HG02852 (cell line): Measurements from ENCODE around the gene POFUT1.
"Not testable (repeated sequence)": the region's sequence is repeated elsewhere in the genome, so short reads cannot be mapped to it uniquely, and the experiment has no call there.

Source experiments
- ATAC-seq: cut with Tn5 transposase; IDR thresholded peaks from one replicate; pipeline ENCODE4 v1.9.1; 2021; ENCODE audit warnings: mild to moderate bottlenecking, moderate library complexity; ENCODE audit not compliant: unreplicated experiment

POFUT1 gene

DNA sequence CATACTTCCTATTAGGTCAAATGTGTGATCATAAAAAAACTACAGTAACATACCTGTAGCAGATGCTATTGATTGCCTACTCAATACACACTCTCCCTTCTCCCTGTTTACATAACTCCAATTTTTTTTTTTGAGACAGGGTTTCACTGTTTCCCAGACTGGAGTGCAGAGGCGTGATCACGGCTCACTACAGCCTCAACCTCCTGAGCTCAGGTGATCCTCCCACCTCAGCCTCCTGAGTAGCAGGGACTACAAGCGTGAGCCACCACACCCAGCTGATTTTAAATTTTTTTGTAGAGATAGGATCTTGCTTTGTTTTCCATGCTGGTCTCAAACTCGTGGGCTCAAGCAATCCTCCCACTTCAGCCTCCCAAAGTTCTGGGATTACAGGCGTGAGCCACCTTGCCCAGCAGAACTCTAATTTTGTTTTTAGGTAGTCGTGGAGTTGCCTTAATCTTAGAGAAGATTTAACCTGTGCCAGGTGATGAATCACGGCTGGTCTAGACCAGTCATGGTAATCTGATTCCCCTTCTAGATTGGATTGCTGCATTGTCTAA lies 55.8 kb downstream of the POFUT1 start:
- ATAC-seq: no peak

DNA sequence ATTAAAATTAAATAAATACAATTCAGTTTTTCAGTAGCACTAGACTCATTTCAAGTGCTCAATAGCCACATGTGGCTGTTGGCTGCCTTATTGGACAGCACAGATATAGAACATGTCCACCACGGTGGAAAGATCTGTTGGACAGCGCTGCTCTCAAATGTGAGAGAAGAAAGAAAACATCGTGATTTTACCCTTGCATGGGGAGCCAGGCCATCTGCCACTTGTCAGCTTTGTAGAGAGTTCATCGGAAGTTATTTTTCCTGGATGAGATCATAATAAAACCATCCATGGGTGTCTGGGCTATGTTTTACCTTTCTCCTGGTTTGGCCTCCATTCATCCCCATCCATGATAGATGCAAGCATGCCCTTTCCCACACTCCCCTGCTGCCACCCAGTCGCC lies 63.9 kb downstream of the POFUT1 start:
- no peak for ATAC-seq

DNA sequence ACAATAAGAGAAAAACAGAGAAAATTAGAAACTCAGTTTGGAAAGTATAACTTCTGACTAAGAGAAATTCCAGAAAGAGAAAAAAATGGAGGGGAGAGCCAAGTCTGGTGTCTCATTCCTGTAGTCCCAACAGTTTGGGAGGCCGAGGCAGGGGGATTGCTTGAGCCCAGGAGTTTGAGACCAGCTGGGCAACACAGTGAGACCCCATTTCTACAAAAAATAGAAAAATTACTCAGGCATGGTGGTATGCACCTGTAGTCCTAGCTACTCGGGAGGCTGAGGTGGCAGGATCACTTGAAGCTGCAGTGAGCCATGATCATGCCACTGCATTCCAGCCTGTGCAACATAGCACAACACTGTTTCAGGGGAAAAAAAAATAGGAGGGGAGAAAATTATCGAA lies 66.7 kb downstream of the POFUT1 start:
- no peak for ATAC-seq

DNA sequence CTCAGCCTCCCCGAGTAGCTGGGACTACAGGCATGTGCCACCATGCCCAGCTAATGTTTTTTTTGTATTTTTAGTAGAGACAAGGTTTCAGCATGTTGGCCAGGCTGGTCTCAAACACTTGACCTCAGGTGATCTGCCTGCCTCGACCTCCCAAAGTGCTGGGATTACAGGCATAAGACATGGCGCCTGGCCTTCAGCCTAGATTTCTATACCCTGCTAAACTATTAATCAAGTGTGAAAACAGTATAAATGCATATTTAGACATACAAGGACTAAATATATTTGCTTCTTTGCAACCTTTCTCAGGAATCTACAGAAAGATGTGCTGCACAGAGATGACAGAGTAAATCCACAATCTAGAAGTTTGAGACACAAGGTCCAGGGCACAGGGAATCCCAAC lies 67.5 kb downstream of the POFUT1 start:
- ATAC-seq: not testable (repeated sequence)

DNA sequence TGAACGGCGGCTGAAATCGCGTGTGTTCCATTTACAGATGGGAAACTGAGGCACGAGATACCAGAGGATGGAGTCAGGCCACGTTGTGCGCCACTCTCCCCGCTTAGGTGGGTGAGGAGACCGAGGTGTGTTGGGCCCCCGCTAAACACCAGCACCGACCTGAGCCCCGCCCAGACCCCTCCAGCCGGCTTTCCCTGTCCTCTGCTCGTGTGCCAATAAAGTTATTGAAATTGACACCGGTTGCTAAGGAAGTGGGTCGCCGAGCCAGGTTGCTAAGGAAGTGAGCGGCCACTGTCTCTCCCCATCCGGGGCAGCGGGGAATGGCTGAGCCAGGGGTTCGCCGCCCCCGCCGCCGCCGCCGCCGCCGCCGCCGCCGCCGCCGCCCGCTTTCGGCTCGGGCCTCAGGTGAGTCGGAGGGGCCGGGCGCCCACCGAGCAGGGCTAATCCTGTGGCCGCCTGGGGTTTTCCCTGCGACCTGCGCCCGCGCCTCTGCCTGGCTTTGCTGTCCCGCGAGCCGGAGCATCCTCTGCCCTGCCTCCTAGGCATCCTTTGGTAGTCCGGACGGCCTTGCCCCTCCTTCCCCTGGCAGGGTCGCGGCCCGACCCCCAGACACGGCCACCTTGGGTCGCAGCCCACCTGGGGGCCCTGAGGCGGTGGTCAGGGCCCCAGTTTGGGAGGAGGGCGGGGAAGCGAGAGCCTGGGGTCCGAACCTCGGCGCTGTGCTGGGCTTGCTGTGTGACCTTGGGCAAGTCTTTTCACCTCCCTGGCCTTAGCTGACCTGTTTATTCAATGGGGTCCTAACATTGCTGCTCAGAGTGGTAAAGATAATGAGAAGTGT lies 69.9 kb downstream of the POFUT1 start, which contains the start of gene KIF3B:
Gene KIF3B (plus strand): TSS at position 291 of the 838 bp plus-strand sequence. CDS start 32,127 bp downstream, outside the sequence.
- ATAC-seq: peak; percentile 85

DNA sequence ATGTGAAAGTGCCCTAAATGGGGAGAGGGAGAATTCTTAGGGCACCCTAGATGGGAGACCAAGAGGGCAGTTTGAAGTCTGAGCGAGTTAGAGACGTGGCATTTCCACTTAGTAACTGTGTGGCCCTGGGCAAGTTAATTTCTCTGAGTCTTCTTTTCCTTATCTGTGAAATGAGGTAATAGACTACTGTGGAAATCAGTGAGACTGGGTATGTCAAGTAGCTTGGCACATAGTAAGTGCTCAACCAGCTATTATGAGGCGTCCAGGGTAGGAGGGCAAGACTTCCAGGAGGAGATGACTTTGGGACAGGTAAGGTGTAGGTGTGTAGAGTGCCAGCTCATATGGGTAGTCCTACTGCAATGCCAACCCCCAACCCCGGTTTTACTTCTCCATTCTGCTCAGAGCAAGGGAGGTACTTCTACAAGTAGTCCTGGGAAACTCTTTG lies 70.5 kb downstream of the POFUT1 start:
- ATAC-seq: peak; percentile 60

DNA sequence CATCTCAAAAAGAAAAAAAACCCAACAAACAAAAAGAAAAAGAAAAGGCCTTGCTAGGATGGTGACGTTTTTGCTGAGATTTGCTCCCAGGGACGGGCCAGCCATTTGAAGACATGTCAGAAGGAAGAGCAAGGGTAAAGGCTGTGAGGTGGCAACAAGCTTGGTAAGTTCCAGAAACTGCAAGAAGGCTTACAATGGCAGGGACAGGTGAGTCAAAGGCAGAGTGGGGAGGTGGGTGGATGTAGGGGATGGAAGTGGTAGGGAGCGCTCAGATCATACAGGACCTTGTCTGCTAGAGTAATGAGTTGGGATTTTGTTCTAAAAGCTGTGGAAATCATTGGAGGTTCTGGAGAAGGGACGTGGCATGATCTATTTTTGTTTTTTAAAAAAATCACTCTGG lies 74.0 kb downstream of the POFUT1 start:
- no peak for ATAC-seq

DNA sequence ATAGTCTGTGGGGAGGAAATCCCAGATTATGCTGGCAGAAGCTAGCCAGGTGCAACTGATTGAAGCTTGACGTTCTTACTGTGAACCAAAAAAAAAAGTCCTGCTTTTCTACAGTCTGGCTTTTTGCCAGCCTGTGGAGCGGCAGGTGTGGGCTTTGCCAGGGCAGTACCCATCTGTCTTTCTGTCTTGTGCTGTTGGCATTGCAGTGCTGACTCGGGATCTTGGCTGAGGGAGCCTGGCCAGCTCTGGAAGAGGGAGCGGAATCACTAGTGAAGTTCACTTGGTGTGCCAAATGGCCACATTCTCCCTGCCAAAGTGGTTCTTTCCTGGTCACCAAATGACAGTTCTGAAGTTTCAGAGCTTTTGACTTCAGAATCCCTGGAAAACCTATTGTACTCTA lies 74.8 kb downstream of the POFUT1 start:
- no peak for ATAC-seq

DNA sequence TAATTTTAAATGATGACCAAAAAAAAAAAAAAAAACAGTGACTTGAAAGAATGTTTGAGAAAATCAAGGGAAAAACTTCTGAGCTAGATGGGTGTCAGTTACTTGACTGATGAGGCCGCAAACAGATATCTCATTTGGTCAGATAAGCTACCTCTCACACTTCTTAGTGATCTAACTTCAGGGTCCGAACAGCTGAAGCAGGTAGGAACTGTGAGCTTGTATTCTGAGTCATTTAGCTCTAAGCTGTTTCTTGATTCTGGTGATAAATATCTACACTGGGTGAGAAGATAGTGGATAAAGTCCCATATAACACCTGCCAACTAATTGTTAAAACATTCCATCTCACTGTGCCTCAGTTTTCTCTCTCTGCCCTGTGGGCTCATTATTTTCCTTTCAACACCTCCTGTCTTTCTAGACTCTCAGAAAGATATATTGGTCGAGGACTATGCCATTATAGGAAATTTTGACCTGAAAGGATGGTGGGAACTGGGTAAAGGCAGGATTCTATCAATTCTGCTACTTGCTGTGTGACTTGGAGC lies 77.5 kb downstream of the POFUT1 start:
- peak; percentile 40 for ATAC-seq

DNA sequence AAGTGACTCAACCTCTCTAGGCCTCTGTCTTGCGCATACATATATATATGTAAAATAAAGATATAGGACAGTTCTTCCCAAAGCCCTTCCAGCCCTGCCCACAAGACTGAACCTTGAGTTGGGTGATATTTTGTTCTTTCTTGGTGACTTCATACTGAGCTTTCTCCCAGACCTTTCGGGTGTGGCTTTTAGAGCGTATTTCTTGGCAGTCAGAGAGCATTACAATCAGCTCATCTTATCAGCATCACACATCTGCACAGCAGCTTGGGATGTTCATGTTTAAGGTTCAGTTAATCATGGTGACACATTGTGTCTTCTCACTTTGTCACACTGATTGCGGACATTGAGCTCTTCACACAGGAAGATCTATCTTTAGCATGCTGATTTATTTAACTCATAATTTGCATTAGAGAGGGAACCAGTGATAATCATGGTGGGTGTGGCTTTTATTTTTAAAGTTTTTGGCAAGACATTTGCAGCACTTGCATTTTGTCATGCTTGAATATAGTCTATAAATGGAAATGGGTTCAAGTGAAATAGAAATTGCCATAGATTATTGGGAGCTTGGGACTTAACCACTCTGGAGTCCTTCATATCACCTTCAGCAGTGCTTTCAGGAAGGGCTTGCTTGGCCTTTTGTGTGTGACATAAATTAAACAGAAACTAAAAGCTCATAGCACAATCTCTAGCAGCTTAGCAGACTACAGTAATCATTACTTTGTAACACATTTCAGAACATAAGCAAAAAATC lies 78.1 kb downstream of the POFUT1 start:
- ATAC-seq: peak; percentile 77

DNA sequence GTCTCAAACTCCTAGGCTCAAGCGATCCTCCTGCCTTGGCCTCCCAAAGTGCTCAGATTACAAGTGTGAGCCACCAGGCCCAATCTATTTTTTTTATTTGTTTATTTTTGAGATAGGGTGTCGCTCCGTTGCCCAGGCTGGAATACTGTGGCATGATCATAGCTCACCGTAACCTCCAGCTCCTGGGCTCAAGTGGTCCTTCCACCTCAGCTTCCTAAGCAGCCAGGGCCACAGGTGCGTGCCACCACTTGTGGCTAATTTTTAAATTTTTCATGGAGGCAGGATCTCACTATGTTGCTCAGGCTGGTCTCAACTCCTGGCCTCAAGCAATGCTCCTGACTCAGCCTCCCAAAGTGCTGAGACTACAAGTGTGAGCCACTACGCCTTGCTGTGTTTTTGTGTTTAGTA lies 79.6 kb downstream of the POFUT1 start:
- ATAC-seq: no peak
